HG03039 (cell line): Measurements from ENCODE around the gene NCAM2.

Experiments used
- ATAC-seq: cut with Tn5 transposase; IDR thresholded peaks from one replicate; pipeline ENCODE4 v1.9.1; 2021; ENCODE audit warnings: mild to moderate bottlenecking, moderate library complexity; ENCODE audit not compliant: unreplicated experiment

NCAM2 gene

DNA sequence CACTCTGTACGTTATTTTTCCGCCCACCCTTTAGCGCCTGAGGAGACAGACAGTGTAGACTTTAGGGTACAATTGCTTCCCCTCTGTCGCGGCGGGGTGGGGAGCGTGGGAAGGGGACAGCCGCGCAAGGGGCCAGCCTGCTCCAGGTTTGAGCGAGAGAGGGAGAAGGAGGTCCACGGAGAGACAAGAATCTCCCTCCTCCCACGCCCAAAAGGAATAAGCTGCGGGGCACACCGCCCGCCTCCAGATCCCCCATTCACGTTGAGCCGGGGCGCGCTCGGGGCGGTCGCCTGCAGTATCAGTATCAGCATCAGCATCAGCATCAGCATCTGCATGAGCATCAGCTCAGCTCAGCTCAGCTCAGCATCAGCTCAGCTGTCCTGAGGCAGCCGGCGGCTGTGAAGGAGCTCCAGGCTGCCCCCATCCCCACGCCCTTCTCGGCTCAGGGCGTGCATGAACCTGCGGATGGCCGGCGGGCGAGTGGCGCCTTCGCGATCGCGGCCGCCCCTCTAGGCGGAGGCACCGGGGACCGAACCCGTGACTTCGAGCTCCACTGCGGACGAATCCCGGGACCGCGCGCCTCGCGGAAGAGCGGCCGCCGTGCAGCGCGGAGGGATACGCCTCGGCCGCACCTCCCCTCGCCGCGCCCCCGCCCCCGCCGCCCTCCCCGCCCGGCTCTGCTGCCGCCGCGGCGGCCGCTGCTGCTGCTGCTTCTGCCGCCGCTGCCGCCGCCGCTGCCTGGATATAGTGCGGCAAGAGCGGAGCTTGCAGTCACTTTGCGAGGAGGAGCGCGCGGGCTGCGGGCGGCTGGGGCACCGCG, at the start of gene NCAM2:
Gene NCAM2 (plus strand): TSS at position 774 of the 820 bp plus-strand sequence.
- no peak for ATAC-seq

DNA sequence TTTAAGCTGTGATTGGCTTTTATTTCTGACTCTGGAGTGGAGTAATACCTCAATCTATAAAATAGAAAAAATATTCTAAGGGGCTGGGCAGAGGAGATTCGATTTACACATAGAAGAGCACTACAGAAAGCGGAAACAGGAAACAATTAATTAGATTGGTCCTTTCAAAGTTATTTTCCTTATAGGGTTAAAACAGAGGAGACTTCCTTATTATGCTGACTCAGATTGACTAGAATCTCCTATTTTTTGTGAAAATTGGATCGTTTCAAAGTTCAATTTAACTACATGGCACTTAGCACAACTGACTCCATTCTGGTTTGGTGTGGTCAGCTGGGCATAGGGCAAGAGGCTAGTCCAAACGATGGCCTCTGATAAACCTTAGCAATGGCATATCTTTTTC, 48.3 kb upstream of the NCAM2 start:
- ATAC-seq = no peak

DNA sequence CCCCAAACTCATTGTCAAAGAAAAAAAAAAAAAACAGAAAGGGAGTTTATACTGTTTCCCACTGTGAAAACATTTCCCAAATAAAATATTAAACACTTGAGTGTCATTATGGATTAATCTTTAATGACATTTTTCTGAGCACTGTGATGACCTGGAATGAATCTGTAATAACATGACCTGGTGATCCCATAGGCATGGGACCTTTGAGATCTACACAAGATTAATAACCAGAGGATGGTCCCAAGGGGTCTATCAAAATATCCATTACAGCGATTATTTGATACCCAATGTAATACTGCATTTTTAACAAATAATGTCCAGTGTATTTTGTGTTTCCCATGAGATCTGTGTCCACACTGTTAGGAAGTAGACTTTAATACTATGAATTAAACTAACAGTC, 32.4 kb upstream of the NCAM2 start:
- ATAC-seq = no peak

DNA sequence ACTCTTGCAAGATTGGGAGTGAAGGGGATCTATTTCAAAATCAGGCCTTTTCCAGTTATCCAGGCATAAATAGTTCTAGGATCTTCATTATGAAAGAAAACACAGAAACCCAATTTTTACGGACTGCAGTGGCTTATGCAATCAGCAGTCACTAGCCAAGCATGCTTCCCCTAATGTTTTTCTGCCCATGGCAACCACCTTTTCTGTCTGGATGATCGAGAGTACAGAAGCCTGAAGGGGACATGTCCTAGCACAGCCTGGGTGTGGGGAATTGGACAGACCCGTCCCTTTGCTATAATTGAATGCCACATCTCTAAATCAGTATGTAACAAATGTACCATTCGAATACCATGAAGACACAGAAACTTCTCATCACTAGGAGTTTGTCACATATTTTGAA, 29.8 kb upstream of the NCAM2 start:
- no peak for ATAC-seq

DNA sequence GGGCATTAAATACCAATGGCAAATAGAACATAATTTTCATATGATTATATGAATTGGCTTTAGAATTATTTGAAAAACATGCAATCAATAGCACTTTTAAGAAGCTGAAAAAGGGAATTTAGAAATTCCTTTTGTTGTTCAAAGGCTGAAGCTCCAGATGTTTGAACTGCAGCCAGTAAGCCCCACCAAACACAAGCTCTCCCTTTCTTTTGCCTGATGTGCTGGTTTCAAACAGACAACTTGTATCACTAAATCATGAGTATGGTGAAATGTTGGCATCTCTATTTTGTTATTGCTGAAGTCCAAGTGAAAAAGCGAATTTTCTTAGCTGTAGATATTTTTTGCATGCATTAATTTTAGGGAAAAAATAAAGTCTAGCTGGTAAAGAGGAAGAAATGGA, 27.5 kb upstream of the NCAM2 start:
- no peak for ATAC-seq

DNA sequence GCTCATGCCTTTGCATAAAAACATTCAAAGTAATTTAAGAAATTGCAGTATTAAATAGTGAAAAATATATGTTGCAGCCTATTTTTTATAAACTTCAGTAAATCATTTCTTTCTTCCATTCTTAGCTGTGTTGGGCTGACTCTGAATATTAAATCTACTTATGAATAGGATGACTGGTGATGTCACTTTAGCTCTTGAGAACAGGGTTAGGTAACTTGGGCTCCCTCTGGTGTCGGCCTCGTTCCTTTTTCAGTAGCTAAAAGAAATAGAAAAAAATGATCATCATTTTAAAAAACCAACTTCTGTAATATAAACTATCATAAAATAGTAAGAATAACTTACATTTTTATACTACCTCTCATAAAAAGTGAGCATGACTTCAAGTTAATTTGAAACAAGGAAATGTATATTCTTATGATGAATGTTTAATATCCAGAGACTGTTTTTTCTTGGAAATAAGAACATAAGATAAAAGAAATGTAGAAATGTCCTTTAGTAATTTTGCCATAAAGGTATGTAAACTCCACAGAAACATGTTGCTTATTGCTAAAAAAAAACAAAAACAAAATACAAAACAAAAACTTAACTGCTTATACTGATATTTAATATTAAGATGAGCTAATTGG, 26.8 kb upstream of the NCAM2 start:
- no peak for ATAC-seq

DNA sequence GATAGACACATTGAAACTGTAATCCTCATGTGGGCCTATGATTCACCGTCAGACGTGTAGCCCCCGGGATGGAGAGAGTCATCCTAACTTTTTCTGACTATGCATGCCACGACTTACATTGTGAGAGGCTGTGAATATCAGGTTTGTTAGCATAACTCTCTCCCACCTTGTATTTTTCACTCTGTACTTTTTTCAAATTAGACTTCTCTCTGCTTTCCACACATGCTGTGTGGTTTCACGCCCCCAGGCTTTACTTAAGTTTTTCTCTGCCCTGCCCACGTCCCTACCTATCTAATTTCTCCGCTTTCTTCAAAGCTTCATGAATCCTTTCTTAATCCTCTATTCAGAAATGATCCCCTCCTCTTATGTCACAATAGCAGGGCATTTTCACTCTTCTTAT, 3.4 kb upstream of the NCAM2 start:
- no peak for ATAC-seq

DNA sequence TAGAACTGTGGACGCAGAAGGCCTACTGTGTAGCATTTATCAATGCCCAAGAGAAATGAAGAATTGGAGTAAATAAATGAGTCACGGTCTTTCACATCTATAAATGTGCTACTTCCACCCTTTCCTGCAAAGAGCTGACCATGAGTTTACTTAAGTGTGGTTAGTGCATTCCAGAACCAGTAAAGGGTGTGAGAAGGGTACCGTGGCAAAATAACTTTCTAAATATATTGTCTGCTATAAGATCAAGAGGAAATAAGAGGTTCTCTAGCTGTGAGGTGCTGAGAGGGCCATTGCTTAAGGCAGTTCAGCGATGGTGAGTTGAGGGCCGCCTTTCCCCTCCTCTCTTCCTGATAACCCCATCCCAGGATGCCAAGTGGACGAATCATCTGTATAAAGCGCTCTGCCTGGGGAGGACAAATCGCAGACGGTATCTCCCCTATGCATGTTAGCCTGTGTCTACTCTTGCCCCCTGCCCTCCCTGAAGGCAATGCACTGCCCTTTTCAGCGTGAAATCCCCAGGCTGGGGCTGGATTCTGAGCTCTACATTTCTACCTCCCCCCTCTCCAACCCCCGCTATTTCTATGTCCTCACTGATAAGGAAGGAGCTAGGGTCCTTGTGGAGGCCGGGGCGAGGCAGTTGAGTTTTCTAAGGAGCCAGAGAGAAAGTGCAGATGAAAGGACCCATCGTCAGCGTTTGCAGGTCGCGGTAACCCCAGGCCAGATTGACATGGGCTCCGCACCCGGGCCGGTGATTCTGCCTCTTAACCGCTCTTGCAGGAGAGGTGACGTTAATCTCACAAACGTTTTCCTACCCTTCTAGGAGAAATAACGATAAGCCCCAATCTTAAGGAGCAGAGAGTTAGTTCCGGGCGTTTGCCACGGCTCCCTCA, 1.5 kb upstream of the NCAM2 start:
- ATAC-seq = no peak

DNA sequence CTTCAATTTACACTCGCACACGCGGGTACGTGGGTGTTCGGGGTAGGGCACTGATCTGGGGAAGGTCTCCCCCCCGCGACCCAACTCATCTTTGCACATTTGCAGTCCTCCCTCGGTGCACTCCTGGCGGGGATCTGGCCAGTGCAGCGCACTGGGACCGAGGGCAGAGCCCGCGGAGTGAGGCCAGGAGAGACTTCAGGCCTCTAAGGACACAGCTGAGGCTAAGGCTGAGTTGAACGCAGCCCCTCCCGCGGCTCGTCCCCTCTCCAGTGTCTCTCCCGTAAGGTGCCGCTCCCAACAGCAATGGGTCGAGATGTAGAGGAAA, 936 bp upstream of the NCAM2 start:
- ATAC-seq = no peak

DNA sequence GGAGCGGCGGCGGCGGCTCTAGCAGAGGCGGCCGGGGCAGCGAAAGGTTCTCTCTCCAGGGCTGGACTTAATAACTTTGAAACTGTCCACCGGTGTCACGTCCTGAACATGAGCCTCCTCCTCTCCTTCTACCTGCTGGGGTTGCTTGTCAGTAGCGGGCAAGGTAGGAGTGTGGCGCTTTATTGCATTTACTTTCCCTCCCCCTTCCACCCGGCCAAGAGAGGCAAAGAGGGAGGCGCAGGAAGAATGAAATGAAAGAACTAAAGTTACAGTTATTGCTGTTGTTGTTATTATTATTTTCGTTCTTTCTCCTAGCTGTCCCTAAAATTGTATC, 214 bp downstream of the NCAM2 start:
- ATAC-seq = no peak

DNA sequence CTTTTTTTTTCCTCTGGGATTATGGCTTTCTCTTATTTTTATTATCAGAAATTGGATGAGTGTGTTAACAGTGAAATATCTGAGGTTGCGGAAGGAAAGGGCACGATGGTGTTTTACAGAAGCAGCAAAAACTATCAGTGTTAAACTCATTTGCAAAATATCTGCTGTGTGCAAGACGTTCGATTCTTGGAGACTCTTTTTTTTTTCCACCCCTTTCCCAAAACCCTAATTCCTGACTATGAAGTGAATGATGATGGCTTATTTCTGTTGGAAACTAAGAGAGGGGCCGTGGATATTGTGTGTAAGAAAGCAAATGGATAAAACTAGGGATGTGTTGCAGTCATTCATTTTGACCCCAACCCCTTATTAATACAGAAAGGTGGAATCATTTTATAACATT, 677 bp downstream of the NCAM2 start:
- ATAC-seq = no peak

DNA sequence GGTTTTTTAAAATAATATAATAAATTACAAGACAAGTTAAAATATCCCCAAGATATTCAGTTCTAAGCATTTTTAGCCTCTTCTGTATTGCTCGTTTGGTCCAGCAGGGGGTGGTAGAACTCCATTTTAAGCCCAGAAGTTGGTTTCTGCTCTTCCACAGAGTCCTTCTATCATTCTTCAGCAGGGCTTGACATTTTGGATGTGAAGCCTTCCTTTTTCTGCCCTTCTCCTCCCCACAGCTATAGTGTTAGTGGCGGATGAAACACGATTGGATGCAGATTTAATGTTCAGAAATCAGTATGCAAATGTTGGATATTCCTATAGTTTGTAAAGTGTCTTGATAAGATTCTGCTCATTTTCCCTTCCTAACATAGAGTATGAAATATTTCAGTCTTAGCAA, 1.4 kb downstream of the NCAM2 start:
- ATAC-seq = no peak

DNA sequence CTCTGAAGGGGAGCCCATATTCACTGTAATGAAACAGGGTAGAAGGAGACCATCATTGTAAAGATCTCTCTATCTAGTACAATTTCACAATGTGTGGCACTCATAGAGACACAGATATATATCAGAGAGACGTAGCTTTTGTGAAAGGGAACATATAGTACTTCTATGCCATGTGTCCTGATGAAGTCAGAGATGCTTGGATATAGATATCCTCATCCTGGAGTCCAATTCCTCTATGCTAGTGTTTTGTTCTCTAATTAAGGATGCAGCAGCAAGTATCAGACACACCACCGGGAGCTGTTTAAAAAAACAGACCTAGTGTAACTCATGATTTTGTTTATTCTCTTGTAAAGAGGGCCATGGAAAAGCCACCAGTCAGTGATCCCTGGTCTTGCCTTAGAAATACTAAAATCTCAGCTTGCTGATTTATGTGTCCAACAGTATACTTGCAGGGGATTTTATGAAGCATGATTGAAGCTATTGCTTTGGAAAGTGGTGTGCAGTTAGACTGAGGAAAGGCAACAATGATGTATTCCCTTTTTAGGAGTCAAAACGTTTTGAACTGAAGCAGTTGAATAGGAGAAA, 2.5 kb downstream of the NCAM2 start:
- no peak for ATAC-seq

DNA sequence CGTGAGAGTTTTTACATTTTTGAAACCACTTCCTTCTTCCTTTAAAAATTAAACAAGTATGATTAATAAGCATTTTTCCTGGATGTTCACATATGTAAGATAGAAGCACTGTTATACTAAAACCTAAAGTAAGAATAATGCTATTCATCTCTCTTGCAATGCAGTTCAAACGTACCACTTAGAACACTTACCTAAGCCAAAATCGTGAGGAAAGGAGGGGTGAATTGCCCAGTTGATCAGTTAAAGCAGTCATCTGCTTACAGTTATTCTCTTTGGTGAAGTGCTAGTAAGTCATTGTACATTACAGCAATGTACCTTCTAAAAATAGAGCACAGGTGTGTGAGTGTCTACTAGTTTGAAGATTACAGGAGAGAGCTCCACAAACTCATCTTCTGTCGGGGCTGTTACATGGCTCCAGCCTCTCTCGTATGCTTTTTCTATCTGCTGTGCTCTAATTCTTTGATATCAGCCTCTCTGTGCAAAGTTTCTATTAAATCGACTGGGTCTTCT, 3.4 kb downstream of the NCAM2 start:
- ATAC-seq = no peak

DNA sequence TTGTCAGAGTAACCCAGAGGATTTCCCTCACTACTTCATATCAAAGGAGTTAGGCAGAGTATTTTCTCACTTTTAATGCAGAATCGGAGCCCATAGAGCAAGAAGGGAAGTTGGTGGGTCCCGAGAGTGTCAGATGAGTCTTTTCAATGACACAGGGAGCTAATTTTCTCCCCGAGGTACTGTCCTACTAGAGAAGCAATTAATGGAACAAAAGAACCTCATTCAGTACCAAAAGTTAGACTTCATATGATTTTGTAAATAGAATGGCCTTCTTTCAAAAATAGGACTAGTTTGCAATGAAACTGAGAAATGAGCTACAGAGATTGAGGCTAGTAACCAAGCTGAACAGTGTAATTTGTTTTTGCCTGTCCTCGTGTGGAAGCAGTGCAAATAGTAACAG, 3.9 kb downstream of the NCAM2 start:
- no peak for ATAC-seq

DNA sequence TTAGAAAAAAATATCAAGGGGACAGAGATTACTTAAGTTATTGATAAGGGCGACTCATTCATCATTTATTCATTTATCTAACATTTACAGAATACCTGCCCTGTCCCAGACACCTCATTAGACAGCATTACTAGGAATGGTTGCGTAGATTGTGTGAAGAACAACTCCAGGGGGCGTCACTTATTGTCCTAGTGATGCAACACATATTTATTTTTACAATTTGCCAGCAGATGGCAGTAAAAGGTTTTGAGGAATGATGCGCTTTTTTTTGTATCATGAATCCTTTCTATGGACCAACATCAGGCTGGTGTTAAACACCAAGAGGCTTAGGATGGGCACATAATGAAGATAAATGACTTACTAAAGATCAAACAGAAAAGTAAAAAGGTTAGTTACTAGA, 5.5 kb downstream of the NCAM2 start:
- no peak for ATAC-seq

DNA sequence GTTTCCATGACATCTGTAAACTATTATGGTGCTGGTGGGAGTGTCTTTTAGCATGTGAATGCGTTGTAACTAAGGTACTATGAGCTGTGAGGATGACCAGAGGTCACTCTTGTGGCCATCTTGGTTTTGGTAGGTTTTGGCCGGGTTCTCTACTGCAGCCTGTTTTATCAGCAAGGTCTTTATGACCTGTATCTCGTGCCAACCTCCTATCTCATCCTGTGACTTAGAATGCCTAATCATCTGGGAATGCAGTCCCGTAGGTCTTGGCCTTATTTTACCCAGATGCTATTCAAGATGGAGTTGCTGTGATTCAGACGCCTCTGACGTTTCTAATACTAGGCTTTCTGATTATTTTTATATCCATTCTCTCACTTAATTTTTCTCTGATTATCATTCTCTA, 9.4 kb downstream of the NCAM2 start:
- no peak for ATAC-seq

DNA sequence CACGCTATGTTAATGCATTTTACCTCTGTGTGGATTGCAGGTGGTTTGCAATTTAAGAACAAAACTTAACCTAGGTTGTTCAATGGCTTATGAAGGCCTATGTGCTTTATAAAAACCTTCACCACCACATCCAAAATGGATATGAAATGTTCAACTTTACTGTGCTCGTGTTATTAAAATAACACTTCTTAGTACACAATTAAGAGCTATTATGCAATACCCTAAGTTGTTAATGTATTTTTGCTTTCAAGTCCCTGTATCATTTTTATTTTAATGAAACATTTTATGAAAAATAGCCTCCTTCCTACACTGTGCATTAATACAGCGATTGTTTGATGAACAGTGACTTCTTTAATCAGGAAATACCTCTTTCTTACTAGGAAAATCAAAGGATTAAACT, 12.0 kb downstream of the NCAM2 start:
- ATAC-seq = no peak

DNA sequence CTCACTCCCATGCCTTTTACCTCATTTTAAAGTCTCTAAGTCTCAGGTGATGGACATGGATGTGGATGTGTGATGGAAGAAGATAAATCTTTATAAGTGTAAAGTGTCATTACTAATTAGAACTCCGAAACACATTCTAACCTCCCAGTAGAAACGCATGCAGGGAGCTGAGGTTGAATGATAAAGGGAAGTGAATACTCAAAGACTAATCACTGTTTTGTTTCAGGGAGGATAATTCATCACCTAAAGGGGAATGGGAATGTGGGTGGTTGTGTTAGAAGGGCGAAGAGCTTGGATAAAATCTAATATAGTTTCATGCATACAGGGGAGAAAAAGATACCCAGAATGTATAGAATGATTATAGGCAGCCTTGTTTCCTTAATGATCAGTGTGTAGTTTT, 12.5 kb downstream of the NCAM2 start:
- no peak for ATAC-seq

DNA sequence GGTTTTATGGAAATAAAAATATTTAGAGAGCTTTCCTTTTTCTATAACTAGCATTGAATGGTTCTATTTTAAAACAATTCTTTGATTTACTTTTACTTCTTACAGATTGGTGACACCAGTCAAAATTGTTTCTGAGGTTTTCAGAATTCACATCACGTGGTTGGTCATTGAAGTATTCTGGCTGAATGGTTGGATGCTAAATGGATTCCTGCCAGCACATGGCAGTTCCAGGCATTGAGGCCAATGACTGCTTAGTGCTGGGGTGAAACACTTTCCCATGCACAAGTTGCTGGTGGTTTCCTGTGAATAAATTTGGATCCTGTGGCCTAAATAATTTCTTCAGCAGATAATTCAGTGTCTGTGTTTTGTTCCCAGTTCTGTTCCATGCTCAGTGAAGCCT, 20.6 kb downstream of the NCAM2 start:
- ATAC-seq = no peak

DNA sequence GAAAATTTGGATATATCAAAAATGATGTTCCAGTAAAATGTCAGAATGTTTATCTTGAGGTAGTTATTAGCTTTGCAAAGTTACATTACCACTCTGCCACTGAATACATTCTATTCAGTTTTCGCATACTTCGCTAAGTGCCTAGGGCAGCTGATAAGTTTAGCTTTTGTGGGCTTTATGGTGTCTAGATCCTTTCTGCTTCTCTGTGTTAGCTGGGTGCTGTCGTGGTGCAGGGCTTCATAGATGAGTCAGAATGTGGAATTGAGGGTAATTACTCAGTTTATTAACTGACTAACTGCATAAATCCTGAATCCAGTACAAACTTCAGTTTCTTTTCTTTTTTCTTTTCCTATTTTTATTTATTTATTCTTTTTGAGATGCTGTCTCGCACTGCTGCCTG, 21.5 kb downstream of the NCAM2 start:
- ATAC-seq = no peak
